Aortic smooth muscle cell (primary cell): Measurements from ENCODE around the gene PITPNM3. TPM values are rescaled to one million over a fixed set of nuclear protein-coding genes. Genes with fewer than 3 reads are reported as not detected.

Source experiments
- total RNA-seq: library from RNA; depleted of rRNA; stranded (reverse); fragments of >200 nt; gene quantifications from 2 replicates; pipeline ENCODE4 v1.2.3, GENCODE V29; 2014

PITPNM3 gene
- total RNA-seq, result 2.3 and 2.5 TPM in 2 replicates

DNA sequence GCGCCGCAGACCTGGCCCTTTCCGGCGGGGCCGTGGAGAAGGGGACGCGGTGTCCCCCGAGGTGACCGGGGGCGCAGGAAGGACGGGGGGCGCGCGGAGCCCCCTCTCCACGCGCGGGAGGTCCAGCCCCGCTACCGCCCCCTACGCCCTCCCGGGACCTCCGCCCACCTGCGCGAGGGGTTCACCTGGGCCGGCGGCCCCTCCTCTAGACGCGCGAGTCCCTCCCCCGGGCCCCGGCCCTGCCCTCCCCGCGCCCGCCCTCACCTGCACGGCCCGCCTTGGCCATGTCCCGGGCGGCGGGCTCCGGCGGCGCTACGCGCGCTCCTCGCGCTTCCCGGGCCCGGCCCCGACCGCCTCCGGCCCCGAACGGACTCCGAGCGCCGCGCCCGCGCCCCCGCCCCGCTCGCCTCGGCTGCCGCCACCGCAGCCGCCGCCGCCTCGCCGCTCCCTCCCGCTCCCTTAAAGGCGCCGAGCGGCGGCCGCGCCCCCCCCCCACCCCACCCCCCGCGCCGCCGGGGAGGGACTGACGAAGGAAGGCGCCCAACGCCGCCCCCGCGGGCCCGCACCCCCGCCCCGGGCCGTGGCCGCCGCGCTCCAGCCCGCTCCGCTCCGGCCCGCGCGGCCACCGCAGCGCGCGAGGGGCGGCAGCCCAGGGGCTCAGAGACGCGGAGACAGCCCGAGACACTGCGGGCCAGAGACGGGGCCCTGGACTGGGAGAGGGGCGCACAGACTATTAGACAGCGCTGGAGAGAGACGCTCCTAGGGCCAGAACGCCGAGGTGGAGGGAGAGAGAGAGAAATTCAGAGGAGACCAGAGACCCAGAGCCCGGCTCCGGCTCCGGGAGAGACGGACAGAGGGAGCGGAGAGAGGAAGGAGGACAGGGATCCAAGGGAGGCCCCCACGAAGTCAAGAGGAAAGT is at the start of gene PITPNM3:
PITPNM3 (minus strand) TSS at position 435 of the 919 bp plus-strand sequence; CDS start at position 286, 149 bp downstream.

DNA sequence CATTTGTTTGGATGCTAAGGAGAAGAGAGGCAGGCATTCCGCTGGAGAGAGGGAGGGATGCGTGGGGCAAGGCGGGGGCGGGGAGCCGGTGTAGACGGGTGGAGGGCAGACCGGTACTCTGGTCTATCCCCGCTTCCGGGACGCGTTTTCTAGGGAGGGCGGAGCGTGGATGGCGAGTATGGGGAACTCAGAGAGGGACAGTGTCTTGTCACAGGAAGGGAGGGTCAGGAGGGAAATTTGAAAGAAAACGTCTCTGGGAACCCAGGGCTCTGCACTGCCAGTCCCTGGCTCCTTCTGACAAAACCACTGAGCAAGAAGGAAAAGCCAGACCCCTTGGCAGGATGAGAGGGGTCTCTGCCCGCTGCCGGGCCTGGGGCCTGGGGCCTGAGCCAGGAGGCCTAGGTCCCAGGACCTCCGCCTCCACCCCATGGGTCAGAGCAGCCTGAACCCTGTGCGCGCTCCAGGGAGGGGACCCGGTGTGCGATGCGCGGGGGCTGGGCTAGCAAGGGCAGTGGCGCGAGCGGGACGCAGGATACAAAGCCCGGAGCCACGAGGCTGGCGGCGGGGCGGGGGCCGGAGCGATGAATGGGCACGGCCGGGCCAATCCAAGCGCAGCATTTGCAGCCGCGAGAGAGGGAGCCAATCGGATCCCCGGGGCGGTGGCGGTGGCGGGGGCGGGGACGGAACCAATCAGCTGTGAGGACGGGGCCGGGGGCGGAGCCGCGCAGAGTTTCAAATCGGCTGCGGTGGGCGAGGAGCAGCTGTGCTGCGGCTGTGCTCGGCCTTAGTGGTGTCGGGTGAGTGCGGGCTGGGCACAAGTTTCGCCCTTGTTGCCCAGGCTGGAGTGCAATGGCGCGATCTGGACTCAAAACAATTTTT is 112.4 kb downstream of the PITPNM3 start, which contains the start of gene PIMREG:
PIMREG (plus strand) TSS at position 764 of the 879 bp plus-strand sequence. CDS start 656 bp downstream, outside the sequence.

DNA sequence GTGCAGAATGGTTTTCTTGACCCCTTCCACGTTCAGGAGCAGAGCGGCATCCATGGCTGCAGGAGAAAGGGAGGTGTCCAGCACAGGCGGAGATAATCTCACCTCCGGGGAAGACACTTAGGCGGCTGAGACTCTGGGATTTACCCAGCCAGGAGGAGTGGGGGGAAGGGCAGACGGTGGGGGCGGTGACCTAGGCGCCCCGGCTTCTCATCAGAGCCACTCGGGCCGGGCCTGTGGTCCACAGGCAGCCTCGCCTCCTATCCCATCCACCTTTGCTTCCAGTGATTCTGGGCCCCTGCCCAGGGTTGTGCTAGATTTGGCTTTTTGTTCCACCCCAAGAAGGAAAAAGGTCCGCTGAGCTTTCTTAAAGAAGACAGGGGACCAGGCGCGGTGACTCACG is 121.3 kb downstream of the PITPNM3 start, which contains the start of gene AIPL1:
AIPL1 (minus strand) TSS at position 71 of the 400 bp plus-strand sequence; CDS start at position 54, 17 bp downstream.

Other genes starting within 250 kb of the PITPNM3 start
- gene AIPL1, start 121.4 kb downstream of the PITPNM3 start, total RNA-seq, result 0.06 and 0.13 TPM in 2 replicates
- gene PIMREG, start 112.1 kb downstream of the PITPNM3 start, total RNA-seq, result 17.6 and 32.2 TPM in 2 replicates
- gene KIAA0753, start 84.2 kb upstream of the PITPNM3 start, total RNA-seq, result 9.1 and 12.1 TPM in 2 replicates
- 98.9 and 115 TPM in 2 replicates for gene TXNDC17, start 84.5 kb upstream of the PITPNM3 start, total RNA-seq
- 9.8 and 10.1 TPM in 2 replicates for gene MED31, start 95.0 kb upstream of the PITPNM3 start, total RNA-seq
- 0.37 and 0.40 TPM in 2 replicates for gene C17orf100, start 95.2 kb upstream of the PITPNM3 start, total RNA-seq
- not detected in 2 replicates for gene SLC13A5, start 156.8 kb upstream of the PITPNM3 start, total RNA-seq
- gene XAF1, start 199.5 kb upstream of the PITPNM3 start, total RNA-seq, result 26.8 and 31.7 TPM in 2 replicates
- gene FBXO39, start 219.7 kb upstream of the PITPNM3 start, total RNA-seq, result 0.37 and 0.40 TPM in 2 replicates